IPS-NIHi7 (cell line): Measurements from ENCODE around the gene IPO9.
"Not testable (repeated sequence)": the region's sequence is repeated elsewhere in the genome, so short reads cannot be mapped to it uniquely, and the experiment has no call there.

Source experiments
- DNase-seq: peaks from one replicate; pipeline ENCODE4 v3.0.0; 2012; ENCODE audit warnings: mixed read lengths; ENCODE audit errors: extremely low spot score

The IPO9 gene

DNA sequence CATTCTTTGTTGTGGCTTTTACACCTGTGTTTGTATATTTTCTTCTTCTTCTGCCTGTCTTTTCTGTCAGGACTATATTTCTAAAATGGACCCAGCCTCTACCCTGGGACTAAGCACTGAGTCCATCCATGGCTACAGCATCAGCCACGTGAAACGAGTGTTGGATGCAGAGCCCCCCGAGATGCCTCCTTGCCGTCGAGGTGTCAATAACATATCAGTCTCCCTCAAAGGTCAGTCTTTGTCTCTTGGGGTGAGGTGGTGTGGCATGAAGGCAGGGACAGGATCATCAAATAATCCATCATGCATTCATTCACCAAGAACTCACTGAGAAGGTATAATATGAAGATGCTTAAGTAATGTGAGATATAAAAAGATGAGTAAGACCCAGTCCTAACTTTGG is 19.1 kb upstream of the IPO9 start:
- DNase-seq, result no peak

DNA sequence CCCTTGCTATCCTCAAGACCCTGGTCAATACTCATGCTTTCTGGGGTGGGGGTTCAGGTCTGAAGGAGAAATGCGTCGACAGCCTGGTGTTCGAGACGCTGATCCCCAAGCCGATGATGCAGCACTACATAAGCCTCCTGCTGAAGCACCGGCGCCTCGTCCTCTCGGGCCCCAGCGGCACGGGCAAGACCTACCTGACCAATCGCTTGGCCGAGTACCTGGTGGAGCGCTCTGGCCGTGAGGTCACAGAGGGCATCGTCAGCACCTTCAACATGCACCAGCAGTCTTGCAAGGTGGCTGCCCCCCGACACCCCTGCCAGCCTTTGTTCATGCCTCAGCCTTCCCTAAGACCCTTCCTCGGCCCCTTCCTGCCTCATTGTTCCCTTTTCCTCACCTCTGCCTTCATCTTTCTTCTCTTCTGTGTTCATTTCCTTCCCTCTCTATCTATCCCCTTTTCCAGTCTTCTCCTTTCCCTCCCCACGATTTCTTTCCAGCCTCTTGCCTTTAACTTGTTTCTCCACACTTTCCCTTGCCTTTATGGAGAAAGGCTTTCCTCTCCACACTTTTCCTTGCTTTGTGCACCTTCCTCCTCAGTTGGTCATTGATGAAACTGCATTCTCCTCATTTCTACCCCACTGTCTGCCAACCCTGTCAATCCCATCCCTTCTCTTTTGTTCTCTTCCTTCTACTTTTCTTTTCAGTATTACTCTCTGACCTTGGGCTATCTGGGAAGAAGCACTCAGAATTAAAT is 18.3 kb upstream of the IPO9 start:
- DNase-seq, result no peak

DNA sequence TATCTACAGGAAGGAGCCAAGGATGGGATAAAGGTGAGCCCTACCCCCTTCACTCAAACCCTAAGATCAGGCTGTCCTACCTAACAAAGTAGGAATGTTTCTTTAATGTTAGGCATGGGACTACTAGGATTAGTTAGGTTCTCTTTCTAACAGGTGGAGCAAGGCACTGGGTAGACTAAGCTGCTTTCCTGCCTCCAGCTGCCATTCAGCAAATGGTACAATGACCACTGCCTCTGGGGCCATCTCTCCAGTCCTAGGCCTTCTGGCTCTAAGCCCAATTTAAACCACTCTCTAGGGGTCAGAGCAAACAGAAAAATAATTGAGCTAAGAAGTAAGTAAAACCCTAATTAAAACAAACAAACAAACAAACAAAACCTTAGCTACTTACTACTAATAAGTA is 15.7 kb upstream of the IPO9 start:
- no peak for DNase-seq

DNA sequence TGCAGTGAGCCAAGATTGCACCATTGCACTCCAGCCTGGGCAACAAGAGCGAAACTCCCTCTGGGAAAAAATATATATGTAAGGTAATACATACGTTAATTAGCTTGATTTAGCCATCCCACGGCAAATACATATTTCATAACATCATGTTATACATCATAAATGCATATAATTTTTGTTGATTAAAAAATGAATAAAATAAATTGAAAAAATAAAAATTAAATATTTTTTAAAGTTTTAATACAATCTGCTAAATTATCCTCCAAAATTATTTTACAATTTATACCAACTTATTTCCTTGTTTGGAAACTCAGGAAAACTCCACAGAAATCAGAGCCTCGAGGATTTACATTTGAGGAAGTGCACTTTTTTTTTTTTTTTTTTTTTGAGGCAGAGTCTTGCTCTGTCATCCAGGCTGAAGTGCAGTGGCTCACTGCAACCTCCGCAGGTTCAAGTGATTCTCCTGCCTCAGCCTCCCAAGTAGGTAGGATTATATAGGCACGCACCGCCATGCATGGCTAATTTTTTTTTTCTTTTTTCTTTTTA is 12.6 kb upstream of the IPO9 start:
- no peak for DNase-seq

DNA sequence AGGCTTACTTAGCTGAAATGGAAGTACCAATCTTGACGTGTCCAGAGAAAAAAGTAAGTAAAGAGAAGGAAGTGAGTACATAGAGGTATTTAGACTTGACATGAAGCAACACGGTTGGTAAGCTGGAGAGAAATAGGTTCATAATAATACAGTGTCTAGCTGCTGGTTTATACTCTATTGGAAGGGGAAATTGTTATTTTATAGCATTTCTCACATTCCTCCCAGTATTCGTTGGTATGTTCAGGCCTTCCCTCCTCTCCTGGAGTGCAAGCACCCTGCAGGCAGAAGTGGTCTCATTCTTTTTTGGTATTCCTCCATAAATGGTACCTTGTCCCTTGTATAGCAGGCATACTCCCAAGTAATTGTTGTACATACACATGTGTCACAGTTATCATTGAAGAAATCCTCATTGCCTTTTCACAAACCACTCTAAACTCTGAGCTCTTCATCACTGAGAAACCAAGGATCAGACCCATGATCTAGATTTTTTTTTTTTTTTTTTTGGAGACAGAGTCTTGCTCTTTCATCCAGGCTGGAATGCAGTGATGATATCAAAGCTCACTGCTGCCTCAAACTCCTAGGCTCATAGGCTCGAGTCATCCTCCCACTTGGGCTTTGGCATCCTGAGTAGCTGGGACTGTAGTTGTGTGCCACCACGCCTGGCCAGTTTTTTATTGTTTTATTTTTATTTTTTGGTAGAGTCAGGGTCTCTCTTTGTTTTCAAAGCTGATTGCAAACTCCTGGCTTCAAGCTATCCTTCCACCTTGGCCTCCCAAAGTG is 9.8 kb upstream of the IPO9 start:
- DNase-seq, result no peak

DNA sequence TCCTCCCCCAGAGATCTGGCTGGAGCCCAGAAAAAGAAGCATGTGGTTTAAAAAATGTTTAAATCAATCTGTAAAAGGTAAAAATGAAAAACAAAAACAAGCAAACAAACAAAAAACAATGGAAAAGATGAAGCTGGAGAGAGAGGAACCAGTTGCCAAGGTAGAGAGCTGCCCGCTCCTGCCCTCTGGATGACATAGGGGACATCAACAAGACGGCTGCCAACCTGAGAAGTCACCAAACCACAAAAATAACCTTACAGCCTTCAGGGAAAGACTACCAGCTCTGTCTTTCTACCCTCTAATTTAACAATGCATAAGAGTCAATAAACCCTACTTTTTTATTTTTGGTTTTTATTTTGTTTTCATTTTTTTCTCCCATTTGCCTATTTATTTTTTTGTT is 8.5 kb upstream of the IPO9 start:
- DNase-seq, result no peak

DNA sequence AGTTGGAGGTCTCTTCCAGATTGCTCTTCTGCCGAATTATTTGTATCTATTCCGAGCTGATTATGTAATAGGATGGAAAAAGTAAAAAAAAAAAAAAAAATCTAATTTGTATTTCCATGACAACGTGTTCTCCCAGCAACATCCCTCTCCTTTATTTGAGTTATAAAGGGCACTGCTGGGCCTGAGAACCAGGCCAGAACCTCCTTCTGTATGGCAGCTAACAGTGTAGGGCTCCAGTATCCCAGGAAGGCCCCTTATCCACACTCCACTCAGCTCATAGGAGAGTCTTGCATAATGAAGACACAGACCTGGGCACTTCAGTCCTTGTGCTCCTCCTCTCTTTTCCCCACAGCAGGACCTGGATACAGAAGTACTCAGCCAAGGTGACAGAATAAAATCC is 3.7 kb upstream of the IPO9 start:
- DNase-seq, result no peak

DNA sequence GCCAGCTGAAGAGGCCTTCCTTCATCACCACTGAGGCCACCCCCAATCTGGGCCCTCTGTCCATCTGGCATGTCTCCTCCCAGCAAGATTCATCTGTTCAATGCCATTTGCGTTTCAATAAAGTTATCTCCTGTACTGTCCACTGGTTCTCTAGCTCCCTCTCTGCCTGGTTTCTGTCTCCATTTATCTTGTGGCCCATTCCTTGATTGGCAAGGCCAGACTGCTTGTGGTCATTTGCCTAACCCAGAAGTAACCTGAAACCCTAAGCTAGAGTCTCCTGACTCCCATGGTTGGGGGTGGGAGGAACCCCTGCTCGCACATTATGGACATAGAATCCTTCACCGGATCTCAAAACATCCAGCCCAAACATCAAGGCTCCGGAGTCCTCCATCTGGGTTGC is 2.1 kb upstream of the IPO9 start:
- peak; percentile 27 for DNase-seq

DNA sequence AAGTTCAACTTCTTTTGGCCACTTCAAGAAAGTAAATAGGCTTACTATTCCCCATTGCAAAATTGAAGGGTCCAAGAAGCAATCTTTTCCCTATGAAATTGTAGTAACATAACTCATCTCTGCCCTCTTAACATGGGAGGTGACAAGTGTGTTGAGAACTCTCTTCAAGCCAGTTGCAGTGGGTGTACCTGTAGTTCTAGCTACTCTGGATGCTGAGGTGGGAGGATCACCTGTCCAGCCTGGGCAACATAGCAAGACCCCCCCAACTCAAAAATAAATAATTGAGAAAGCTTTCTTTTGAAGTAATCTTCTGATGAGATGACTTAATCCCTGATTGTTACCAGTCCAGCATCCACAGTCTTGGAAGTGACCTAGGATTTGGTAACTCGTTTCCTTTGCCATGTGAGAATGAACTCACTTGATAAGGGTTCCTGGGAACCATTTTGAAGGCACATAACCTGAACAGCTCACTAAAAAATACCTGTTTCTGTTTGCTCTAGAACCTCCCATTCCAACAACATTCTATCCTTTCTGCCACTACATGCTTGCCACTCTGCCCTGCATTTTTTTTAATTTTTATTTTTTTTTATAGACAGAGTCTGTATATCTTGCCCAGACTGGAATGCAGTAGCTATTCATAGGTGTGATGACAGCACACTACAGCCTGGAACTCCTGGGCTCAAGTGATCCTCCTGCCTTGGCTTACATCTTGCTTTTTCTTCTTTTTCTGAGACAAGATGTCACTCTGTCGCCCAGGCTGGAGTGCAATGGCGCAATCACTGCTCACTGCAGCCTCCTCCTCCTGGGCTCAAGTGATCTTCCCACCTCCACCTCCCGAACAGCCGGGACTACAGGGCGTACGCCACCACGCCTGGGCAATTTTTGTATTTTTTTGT is 1.4 kb upstream of the IPO9 start:
- DNase-seq, result no peak

DNA sequence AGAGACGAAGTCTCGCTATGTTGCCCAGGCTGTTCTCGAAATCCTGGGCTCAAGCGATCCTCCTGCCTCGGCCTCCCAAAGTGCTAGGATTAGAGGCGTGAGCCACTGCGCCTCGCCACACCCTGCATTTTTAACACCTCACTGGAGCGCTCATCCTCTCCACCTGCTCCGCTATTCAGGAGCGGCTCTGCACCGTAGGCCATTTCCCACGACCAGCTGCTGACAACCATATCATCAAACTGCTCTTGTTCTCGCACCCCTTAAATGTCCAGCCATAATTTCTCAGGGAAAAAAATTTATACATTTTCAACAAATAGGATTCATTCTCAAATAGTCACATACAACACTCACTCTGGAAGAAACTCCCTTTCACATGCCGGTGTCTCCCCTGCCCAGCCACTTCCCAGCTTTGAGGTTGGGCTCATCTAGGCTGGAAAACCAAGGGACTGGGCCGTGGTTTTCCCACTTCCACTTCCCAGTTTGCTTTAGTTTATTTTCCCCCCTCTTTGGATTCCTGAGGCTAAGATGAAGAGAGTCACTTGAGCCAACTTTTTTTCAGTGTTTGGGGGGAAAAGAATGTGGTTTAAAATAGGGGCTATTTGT is 639 bp upstream of the IPO9 start:
- no peak for DNase-seq

DNA sequence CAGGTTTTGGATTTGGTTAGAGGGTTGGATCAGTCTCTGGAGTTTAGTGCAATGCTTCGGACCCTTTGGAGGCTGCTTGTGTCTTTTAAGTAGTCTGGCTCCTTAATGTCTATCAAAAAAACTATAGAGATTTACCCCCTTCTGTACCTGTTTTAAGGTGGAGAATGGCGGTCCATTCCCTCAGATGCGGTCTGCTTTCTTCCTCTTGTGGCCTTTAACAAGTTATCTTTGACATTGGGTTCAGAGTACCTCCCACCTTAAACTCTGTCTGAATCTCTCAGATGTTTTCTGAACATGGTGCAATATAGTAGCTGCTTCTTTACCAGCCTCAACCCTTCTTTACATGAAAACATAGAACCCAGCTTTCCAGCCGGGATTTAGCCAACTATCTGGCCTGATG is 2.4 kb downstream of the IPO9 start:
- DNase-seq, result no peak

DNA sequence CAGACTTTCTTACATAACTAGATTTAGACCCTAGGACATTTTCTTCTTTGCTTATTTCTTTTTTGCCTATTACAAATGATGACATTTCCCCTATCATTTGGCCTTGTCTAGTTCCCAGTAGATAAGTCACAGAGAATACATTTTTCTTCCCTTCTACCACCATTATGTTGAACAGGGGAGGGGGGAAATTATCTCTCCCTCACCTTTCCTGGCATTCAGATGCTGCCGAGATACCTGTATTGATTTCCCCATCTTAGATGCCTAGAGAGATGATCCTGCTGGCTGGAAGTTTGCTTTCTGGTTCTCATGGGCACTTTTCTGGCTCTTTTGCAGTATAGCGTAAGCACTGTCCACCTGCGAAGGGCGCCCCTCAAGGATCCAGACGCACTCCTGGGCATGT is 5.7 kb downstream of the IPO9 start:
- no peak for DNase-seq

DNA sequence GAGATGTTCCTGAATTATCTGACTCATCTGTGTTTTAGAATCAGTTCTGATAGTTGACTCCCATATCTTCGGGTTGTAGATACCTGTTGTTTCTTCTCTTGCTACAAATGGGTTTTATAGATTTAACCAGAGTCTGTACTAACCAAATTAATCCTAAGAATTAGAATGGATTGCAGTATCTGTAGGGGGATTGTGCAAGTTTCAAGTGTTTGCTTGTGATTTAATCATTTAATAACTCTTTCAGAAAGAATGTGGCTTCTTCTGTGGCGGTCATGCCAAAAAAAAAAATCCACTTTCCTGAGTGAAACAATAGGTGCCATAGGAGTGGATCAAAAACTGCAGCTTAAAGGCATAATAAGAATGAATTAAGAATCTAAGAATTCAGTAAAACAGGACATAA is 9.4 kb downstream of the IPO9 start:
- no peak for DNase-seq

DNA sequence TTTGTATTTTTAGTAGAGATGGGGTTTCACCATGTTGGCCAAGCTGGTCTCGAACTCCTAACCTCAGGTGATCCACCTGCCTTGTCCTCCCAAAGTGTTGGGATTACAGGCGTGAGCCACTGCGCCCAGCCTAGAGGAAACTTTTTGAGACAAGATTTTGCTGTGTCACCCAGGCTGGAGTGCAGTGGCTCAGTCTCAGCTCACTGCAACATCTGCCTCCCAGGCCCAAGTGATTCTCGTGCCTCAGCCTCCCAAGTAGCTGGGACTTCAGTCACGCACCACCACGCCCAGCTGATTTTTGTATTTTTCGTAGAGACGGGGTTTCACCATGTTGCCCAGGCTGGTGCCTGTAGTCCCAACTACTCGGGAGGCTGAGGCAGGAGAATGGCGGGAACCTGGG is 10.1 kb downstream of the IPO9 start:
- DNase-seq, result not testable (repeated sequence)

DNA sequence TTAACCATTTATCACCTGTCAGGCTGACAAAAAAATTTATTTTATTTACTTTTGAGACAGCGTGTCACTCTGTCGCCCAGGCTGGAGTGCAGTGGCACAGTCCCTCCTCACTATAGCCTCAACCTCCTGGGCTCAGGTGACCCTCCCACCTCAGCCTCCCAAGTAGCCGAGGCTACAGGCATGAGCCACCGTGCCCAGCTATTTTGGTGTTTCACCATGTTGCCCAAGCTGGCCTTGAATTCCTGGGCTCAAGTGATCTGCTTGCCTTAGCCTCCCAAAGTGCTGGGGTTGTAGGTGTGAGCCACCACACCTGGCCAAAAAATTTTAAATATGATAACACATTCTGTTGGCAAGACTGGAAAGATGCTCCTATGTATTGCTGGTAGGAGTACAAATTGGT is 11.1 kb downstream of the IPO9 start:
- no peak for DNase-seq

DNA sequence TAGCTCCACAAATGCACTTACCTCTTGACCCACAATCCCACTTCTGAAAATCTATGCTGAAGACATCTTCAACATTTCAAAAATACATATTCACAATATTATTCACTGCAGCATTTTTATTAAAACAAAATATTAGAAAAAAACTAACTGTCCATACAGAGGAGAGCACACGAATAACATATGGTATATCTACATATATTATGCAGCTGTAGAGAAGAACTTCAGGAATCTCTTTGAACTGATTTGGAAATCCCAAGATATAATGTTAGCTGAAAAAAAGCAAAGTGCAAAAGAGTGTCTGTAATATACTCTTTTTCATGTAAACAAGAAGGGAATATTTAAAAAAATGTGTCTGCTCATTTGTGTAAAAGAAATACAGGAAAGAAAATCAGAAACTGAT is 11.5 kb downstream of the IPO9 start:
- DNase-seq, result no peak

DNA sequence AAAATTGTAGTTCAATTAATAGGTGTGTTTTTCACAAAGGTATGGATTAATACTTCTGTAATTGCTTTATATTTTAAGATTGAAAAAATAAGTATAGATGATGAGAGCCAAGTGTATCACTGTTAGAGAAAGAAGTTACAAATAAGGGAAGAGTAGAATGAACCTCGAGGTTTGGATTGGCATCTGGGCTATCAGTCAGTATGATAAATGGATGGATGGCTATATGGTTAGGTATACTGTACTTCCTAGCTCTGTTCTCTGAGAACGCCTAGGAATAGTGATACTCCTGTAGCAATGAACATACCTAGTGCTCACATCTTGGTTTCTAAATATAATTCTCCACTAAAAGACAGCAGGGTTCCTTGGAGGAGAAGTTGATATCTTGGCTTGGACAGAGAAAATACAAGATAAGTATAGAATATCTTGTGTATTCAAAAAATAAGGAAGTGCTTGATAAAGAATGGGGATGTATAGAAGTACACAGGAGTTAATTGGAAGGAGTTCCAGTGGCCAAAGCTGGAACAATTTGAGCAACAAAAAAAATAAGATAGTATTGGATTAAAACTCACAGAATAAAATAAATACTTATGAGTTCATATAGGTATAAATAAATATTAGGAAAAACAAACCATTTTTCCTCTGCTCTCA is 12.4 kb downstream of the IPO9 start:
- no peak for DNase-seq

DNA sequence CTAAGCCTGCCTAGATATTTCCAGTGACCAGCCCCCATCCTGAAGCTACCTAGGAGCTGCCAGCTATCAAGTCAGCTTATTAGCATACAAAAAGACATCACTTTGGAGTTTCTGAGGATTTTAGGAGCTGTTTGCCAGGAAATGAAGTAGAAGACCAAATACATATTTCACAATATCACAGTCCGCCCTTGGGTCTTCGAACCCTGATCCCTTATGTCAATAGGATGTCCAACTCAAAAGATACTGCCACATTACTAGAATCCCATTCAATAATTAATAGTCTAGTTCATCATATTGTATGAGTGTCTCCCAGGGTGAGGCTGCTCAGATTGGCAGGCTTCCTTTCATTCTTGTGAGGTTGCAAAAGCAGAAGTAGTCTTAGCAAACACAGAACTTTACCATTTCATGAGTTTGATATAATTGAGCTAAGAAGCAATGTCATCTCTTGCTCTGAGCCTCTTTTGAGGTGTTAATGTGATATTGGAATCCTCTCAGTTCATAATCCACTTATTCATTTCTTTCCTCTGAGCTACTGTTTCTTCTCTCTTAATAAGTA is 13.6 kb downstream of the IPO9 start:
- DNase-seq, result no peak

DNA sequence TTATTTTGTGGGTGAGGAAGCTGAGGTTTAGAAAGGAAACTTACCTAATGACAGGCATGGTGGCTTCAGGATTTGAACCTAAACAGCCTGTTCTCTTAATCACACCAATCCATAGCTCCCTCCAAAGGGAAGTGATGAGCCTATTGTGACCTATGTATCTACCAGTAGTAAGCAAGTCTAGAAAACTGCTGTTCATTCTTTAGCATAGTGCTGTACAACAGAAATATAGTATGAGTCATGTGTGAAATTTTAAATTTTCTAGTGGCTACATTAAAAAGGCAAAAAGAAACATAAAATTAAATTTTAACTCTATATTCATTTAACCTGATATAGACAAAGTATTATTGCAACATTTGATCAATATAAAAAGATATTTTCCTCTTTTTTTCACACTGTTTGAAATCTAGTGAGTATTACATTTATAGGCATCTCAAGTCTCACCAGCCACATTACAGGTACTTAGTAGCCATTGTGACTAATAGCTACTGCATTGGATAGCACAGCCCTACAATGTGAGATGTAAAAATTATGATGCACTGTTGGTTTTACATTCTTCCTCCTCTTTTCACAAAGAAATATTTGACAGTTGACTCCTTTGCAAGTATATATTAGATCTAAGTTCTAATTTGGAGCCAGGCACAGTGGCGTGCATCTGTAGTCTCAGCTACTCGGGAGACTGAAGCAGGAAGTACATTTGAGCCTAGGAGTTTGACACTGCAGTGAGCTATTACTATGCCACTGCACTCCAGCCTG is 16.6 kb downstream of the IPO9 start:
- no peak for DNase-seq

DNA sequence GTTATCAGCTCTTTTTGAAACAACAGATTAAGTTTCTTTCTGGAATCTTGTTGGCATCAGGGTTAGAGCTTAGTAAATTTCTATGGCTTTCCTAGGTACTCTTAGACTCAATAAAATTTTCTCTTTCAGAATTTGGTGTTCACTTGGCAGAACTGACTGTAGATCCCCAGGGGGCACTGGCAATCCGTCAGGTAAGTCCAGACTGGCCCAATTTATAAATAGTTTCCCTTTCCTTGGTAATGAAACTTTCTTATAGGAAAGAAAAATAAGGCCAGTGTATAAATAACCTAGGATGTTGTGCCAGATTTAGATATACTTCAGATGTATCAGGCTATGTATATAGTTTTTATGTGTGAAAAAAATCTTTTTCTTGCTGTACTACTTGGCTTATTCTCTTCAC is 18.2 kb downstream of the IPO9 start:
- DNase-seq, result no peak
